ENCODE measurements around the gene GPA33.

GRCh38 chr1:167127236-167127635 is 37.1 kb upstream of the GPA33 start:
- no peak for TF ChIP-seq POLR2AphosphoS5 (IDR thresholded peaks at IDR 0.05; ENCODE audit: low read depth, low read length)
- TF ChIP-seq REST (IDR thresholded peaks at IDR 0.05; ENCODE audit: insufficient read depth in 1 of 2, low read depth in 2 of 2, low read length in 2 of 2) = no peak
- TF ChIP-seq SIN3A (IDR thresholded peaks at IDR 0.05; ENCODE audit: borderline replicate concordance, insufficient read depth, low read length) = no peak
- no peak for TF ChIP-seq TAF1 (IDR thresholded peaks at IDR 0.05; ENCODE audit: borderline replicate concordance, insufficient read depth, low read length)
- TF ChIP-seq FOXP2 (optimal IDR thresholded peaks at IDR 0.05; ENCODE audit: borderline replicate concordance, extremely low read depth, extremely low read length, insufficient read depth) = no peak
